Stromal cell of bone marrow (primary cell): Measurements from ENCODE around the gene ASAP3.
A peak's percentile ranks its signal among the peaks of the same experiment; 100 is the strongest.

Source experiments
- DNase-seq: peaks from one replicate; pipeline ENCODE4 v3.0.0-alpha.2; 2012; ENCODE audit warnings: low read depth

ASAP3 gene

DNA sequence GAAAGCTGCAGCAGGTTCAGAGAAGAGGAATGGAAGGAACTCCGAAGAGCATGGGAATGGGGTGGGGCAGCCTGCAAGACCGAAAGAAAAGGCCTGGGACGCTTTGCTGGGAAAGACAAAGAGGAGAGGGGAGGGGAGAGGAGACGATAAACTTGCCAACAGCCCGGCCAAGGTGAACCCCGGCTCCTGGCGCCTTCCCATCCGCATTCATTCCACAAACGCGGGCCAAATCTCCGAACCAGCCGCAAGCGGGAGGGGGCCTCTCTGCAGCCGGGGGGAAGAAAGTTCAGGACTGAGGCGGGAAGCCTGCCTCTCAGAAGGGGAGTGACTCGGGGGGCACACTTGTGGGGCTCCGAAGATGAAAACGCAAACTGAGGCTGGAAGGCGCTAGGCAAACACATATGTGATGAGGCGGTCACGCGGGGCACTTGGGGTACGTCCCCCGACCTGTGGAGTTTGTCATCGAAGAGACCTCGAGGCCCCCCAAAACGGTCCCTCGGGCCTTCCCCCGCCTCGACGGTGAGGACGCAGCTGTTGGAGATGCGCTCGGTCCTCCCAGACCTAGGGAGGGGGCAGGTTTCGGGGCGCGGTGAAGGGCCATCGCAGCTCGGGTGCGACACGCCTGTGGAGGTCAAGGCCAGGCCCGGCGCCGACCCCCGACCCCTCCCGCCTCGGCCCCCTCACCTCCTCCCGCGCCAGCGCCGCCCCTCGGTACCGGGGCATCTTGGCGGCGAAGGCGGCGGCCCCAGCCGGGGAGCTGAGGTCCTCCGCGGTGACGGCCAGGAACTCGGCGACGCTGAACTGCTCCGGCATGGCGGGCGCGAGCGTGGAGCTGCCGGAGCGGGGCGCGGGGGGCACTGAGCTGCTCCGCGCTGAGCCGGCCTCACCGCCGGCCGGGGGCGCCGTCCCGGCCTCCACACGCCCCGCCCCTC is at the start of gene ASAP3:
Gene ASAP3, minus strand, starts transcription at position 859 of the 932 bp plus-strand sequence. Its CDS starts 46 bp downstream, at position 813.
- no peak for DNase-seq

DNA sequence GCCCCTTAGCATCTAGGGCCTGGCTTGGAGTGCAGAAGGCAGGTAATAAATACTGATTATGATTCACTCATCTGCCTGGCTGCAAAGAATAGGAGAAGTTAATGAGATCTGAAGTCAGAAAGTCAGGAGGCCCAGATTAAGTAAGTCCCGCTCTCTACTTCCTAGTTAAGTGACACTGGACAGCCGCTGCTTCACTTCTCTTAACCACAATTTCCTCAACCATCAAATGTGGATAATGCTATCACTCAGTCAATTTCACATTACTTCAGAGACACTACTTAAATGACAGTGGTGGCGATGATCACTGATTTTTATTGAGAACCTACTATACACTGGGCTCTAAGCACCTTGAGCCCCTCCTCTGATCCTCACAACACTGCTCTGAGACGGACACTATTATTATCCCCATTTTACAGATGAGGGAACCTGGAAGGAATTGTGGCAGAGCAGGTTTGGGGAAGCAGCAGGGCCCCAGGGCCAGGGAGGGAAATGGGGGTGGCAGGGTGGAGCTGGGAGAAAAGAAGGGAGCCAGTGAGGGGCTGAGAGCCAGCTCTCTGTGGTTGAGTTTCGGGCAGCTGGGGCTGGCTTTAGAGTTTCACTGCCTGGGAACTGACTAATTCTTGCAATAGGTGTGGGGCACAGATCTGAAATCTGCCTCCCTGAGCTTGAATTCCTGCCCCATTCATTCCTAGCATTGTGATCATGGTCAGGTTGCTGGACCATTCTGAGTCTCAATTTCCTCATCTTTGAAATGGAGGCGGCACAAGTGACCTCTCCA is 49.5 kb upstream of the ASAP3 start:
- no peak for DNase-seq

DNA sequence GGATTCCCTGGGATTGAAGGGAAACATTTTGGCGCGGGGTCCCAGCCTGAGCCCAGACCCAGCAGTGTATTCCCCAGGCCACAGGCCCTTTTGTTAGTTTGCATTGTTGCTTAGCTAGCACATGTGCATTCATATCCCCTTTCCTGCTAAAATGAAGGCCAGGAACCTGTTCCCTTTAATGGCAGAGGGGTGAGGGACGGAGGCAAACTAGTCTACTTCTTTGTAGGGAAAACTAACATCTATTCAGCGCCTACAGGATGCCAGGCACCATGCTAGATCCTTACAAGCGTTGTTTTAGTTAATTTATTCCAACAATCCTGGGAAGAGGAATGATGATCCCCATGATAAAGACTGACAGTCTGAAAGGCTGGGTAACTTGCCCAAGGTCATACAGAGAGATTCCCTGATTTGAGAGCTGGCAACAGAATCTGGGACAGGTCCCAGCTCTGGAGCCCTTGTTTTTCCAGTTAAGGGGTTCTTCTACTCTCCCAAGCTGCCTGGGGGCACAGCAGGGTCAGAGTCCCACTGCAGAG is 47.6 kb upstream of the ASAP3 start:
- DNase-seq, result no peak

DNA sequence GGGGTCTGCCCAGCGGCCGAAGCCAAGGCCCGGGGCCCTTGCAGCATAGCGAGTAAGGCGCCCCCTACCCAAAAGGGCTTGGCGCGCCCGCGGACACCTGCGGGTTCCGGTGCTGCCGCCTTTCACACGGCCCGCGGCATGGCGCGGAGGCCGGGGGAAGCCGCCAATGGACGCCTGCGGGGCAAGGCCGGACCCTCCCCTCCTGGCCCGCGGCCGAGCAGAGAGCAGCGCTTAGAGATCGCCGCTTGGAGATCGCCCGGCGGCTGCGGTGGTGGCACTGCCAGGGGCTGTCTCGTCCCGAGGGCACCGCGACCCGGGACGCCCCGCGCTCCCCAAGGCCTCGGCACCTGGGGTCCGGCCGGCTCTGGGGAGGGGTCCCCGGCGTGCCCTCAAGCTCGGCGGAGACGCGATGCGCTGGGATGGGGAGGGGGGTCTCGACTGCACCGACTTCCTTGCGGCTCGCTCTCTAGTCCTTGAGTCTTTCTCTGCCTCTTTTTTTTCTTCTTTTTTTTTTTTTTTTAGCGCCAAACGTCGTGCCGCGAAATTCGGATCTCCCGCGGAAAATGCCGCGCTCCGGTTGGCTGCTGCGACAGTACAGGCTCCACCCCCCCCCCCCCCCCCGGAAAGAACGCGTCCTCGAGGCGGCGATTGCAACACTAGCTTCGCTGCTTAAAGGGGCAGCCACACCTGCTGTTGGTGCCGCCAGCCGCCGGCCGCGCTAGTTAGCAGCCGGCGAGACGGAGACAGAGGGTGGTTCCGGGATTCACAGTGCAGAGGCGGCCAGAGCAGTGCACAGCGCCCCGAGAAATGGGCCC is 47.0 kb upstream of the ASAP3 start, which contains the start of gene E2F2:
Gene E2F2, minus strand, starts transcription at position 487 of the 815 bp plus-strand sequence. Its CDS starts 440 bp downstream, at position 47.
- DNase-seq, result peak; percentile 74

DNA sequence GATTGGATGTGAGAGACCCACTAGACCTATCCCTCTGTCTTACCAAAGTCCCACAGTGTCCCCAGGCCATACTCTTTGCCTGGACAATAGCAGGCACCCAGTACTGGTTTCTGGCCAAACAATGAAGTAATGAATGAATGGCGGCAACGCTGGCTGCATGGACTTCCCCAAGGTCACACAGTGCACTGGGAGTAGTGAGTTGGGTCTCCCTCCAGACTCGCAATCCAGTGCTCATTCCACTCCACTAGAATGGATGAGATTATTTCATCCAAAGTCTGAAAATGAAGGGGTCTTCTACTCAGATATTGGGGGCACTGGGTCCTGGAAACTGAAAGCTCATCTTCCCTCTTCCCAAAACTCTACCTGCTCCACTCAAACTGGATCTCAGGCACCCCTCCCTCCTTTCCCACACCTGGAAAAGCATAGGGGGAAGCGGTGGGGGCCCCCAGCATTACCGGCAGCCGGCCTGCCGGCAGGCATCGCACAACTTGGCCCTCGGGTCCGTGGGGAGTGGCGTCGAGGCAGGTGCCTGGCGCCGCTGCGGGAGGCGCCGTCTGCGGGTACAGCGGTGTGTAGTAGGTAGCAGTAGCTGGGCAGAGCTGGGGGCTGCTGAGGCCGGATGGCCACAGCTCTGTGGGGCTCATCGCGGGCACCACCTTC is 46.2 kb upstream of the ASAP3 start:
- no peak for DNase-seq

DNA sequence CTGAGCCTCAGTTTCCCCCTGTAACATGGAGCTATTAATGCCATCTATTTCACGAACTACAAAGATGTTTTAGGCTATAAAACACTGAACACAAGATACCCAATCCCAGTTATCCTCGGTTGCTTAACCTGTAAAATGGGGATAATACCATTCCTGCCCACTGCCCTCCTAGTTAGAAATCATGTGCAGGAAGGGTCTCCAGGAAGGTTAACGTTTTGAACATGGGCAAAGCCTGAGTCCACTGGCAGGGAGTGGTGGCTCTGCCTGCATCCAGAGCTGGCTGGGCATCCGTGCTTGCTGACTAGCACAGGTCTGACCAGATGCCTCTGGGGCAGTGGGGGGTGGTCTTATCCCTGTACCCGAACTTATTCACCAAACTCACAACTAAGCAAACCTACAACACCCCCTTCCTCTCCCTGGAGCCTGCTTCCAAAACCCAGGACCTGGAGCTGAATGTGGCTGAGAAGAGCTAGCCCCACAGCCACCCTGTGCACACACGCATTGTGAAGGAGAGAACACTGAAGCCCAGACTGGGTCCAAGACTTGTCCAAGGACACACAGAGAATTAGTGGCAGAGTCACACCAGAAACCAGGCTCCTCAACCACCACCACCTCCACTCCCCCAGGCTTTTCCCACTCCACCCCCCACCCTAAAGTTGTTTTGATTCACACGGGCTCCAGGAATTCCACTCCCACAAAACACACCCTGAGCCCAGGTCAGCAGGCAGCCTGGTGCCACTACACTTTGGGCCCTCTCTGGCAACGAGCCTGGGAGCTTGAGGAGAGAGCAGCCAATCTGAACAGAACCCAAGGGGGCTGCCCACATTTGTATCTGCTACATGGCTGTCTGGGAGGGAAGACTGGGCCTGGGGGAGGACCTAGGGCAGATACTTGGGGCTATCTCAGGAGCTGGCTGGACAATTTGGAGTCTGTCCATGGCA is 45.4 kb upstream of the ASAP3 start:
- no peak for DNase-seq

DNA sequence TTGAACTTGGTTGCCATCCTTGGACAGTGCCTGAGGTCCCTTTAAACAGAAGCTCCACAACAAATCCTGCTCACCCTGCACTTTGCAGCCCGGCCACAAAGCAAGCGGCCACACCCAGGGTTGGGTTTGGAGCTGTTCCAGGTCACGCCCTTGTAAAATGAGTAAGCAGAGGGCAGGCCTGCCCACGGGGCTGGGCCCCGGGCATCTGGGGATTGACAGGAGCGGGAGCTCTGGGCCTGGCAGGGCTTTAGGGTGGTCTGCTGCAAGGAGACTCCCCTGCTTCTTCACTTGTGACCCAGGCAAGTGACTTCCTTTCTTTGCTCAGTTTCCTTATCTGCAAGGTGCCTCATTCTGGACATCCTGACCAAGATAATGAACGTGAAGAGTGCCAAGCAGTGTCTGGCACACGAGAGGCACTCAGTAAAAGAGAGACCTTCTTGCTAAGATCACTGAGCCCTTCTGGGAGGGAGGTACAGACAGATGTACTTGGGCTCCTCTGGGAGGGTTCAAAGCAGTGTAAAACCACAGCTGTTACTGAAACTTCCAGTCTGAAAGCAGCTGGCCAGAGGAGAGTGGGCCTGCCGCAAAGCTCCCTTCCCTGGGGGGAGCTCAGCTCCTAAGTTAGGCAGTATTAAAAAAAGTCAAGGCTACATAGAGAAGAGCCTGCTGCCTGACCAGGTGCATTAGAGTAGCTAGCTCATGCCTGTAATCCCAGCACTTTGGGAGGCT is 44.4 kb upstream of the ASAP3 start:
- DNase-seq, result peak; percentile 79

DNA sequence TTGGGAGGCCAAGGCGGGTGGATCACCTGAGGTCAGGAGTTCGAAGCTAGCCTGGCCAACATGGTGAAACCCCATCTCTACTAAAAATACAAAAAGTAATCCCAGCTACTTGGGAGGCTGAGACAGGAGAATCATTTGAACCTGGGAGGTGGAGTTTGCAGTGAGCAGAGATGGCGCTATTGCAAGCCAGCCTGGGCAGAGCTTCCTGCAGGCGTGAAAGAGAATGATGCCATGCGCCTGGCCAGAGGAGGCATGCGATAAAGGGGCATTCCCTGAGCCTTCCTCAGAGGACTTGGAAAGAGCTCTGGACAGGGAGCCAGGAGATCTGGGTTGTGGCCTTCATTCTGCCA is 43.9 kb upstream of the ASAP3 start:
- no peak for DNase-seq

DNA sequence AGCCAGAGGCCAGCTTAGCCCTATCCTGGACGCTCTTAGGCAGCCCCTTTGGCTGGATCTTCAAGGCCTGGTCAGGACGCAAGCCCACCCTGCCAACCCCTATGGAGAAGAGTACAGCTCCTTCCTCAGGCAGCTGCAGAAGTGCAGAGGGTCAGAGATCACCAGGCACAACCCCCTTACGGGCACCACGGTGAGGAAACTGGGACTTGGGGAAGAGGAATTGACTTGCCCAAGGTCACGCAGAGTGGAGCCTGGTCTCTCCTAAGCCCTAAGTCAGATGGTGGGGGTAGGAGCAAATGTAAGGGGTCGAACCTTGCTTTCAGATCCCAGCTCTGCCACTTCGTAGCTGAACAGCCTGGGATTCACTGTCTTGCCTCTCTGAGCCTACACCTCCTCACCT is 43.4 kb upstream of the ASAP3 start:
- DNase-seq, result no peak

DNA sequence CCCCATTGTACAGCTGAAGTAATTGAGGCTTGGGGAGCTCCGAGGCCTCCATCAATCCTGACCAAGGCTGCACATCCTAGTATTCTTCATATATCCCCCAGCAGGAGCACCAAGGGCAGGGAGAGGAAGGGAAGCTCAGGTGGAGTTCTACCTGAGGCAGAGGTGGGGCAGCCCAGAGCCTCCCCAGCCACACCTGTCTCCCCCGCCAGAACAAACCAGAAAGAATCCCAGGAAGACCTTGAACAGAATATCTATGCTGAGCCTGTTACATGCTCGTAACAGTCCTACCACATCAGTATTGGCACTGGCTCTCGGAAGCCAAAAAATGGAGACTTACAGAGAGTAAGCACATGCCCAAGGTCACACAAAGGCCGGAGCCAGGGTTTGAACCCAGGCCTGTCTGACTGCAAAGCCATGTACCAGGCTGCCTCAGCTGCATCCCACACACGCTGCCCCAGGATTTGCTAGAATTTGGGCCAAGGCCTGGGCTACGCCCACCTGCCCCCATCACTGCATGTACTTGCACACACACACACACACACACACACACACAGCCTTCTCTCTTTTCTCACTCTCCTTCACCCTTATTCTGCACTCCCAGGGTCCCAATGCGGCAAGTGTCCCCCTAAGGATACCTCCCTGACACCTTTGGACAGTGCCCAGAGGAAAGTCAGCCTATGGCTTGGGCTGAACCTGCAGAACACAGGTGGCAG is 42.5 kb upstream of the ASAP3 start:
- DNase-seq, result no peak

DNA sequence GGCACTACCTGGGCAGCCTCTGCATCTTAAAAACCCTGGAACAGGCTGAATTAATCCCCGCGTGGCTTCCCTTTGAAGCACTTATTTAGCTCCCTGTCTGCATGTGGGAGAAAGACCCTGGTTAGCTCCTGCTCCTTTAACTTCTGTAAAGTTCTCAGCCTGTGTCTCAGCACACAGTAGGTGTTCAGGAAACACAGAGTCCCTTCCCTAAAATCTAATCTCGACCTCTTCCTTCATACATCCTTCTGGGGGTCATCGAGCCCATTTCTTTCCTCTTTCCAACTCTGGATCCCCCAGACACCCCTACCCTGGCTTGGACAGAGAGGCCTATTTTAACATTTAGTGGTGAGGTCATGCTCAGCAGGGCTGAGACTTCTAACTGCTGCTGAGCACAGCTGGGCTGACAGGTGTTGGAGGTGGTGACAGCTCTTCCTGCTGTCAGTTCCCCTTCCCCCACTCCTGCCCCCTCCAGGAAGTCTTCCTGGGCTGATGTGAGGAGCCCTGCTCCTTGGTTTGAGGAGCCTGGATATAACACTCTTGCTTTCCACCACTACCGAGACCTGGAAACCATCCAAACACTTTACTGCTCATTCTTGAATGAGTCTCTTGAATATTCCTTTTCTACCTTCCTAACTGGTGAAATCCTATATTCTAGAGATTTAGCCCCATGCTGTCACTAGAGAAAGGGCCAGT is 41.7 kb upstream of the ASAP3 start:
- no peak for DNase-seq

DNA sequence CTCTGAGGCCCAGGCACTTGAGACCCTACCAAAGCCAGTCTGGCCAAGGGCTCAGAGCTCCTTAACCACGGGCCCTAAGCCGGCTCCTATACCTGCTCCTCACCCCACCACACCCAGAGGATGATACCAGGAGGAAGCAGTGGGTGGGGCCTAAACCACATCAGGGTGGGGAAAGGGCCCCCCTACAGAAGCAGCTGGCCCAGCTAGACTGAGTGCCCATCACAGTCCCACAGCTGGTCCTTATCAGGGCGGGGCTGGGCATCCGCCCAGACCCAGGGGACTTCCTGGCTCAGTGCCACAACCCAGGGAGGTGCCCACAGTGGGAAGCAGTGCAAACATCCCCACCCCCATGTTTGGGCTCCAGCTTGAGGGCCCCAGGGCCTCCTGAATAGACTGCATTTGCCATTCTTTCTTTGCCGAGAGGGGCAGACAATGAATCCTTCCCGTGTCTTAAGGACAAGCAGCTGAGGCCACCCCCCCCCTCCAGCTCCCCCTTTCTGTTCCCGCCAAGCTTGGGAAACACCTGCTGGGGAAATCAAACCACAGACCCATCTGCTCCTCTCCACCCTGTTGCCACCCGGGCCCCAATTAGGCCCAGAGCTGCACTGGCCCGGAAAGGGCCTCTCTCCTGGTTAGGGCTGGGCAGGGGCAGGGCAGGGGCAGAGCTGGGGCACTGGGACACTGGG is 40.9 kb upstream of the ASAP3 start:
- DNase-seq, result no peak

DNA sequence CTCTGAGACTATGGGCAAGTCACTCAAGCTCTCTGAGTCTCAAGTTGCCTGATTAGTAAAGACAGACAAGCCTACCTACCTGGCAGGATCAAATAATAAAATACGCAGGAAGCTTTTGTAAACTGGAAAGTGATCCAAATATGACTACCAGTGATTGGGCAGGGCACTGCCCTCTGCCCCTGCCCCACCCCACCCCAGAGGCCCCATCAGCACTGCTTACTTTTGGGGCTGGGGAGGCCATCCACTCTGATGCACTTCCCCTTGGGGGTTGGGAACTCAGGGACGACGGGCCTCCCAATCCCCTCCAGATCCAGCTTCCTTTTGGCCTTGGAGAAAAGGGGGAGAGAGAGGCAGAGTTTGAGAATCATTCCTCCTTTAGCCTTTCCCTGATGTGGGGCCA is 40.2 kb upstream of the ASAP3 start:
- DNase-seq, result no peak

DNA sequence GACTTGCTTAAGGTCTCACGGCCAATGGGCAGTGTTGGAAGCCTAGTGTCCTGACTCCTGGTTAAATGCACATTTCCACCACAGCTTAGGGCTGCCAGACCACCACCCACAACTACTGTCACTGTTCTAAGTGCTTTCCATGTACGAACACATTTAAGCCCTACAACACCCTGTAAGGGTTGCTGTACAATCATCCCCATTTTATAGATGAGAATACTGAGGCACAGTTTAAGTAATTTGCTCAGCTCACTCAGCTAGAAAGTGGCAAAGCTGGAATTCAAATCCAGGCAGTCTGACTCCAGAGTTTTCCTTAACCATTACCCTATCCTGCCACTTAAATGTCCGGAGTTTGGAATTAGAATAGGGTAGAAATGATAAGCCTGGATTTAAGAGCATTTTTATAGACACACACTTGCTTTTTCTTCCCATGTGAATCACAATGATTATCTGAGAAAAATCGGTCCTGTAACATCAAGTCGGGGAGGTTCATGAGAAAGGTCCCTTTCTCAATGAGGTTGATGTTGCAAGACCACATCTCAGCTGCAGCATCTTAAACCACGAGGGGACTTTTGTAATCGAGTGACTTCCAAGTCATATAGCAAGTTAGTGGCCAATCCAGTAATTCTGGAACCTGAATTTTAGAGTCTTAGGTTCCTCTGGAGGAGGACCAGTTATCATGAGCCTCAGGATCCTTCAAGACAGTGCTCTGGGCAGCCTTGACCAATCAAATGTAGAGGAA is 38.4 kb upstream of the ASAP3 start:
- no peak for DNase-seq

DNA sequence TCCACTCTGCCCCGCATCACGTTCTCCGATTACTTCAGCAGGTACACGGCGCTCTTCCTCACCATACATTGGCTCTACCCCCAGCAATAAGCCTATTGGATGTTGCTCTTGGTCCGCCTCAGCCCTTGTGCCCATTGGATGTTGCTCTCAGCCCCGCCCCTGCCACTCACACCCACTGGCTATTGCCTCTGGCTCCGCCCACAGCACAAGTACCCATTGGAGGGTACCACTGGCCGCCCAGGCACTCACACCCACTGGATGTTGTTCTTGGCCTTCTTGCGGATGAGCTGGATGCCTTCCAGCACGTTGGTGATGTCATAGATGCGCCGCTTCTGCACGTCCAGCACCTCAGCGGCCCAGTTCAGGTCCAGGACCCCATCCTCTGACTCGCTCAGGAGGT is 37.6 kb upstream of the ASAP3 start:
- DNase-seq, result no peak

DNA sequence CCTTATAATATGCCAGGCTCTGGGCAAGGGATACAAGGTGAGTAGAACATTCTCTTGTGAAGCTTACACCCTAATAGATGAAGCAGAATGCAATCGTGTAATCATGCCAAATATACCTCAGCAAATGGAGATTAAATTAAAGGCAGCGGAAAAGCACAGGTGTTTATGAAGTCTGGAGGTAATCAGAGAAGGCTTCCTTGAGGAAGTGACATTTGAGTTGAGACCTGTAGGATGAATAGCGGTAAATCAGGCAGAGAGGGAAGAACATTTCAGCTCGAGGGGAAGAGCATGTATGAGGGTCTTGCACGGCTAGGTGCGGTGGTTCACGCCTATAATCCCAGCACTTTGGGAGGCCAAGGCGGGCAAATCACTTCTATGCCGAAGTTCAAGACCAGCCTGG is 33.6 kb upstream of the ASAP3 start:
- DNase-seq, result no peak

DNA sequence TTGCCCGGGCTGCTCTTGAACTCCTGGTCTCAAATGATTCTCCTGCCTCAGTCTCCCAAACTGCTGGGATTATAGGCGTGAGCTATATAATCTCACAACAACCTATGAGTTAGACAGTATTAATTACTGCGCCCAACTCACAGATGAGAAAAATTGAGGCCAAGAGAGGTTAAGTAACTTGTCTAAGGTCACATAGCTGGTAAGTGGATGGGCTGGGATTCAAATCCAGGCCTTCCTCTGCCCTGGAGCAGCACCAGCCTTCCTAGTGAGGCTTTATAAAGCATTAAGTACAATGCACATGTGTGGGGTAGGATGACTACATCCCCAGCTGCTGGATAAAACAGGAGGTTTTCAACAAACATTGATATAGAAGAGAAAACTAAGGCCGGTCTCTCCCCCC is 31.9 kb upstream of the ASAP3 start:
- DNase-seq, result no peak
